Measurements from ENCODE around the gene MRPS34. TPM values are rescaled to one million over a fixed set of nuclear protein-coding genes. Genes with fewer than 3 reads are reported as not detected.
"Not testable (repeated sequence)": the region's sequence is repeated elsewhere in the genome, so short reads cannot be mapped to it uniquely, and the experiment has no call there.

Gene MRPS34
- total RNA-seq, 1 donor from 2014 or later = 74.0 TPM

GRCh38 chr16:1734123-1734522, 38.8 kb downstream of the MRPS34 start:
- Histone ChIP-seq H3K4me3 (ENCODE audit: insufficient read depth, low read depth, low read length) (no peak overlapping the region), H3K4me2 (ENCODE audit: low read length) (no peak overlapping the region), H4K20me1 (ENCODE audit: insufficient read depth, low read length) (peaks cover 67% of the 10 kb centered on the region), H3K36me3 (ENCODE audit: insufficient read depth, low read length) (peaks cover 9% of the 10 kb centered on the region), H3K4me1 (ENCODE audit: insufficient read depth, low read length) (no peaks in the 10 kb centered on the region), H2AFZ (ENCODE audit: low read depth, low read length) (no peak overlapping the region), H3K79me2 (ENCODE audit: insufficient read depth, low read length) (peaks cover 40% of the 10 kb centered on the region), H3K9ac (ENCODE audit: low read length) (no peak overlapping the region), H3K27ac (ENCODE audit: low read depth, low read length) (no peak overlapping the region), H3K27me3 (ENCODE audit: insufficient read depth, low read length) (no peaks in the 10 kb centered on the region), H3K9me3 (ENCODE audit: insufficient read depth, low read depth, low read length) (peaks cover 23% of the 10 kb centered on the region)
- Mint-ChIP-seq H3K4me3 (ENCODE audit: unreplicated experiment) (no peak overlapping the region), H3K27ac (ENCODE audit: unreplicated experiment) (no peak overlapping the region), H3K36me3 (ENCODE audit: low read depth, unreplicated experiment) (peaks cover 8% of the 10 kb centered on the region), H3K27me3 (ENCODE audit: low read depth, unreplicated experiment) (no peaks in the 10 kb centered on the region), H3K4me1 (ENCODE audit: low read depth, unreplicated experiment) (no peaks in the 10 kb centered on the region), H3K9me3 (ENCODE audit: unreplicated experiment) (no peaks in the 10 kb centered on the region)
- TF ChIP-seq CTCF (IDR thresholded peaks at IDR 0.05; ENCODE audit: insufficient read depth, low read depth, low read length) (no peak), EZH2 (IDR thresholded peaks at IDR 0.05; ENCODE audit: insufficient read depth, low read length) (no peak)
- FAIRE-seq = no peak
- DNase-seq (ENCODE audit: low read depth) = no peak

GRCh38 chr16:1732551-1732987, 40.4 kb downstream of the MRPS34 start:
- H3K9ac ChIP-seq (ENCODE audit: low read length); H3K4me1 Mint-ChIP-seq (ENCODE audit: low read depth, unreplicated experiment); H2AFZ ChIP-seq (ENCODE audit: low read depth, low read length); DNase-seq (ENCODE audit: low read depth); H3K9me3 Mint-ChIP-seq (ENCODE audit: unreplicated experiment); H3K4me1 ChIP-seq (ENCODE audit: insufficient read depth, low read length); H3K27me3 Mint-ChIP-seq (ENCODE audit: low read depth, unreplicated experiment); H3K27ac ChIP-seq (ENCODE audit: low read depth, low read length); H3K4me3 ChIP-seq (ENCODE audit: insufficient read depth, low read depth, low read length); FAIRE-seq; H3K27ac Mint-ChIP-seq (ENCODE audit: unreplicated experiment); H3K36me3 Mint-ChIP-seq (ENCODE audit: low read depth, unreplicated experiment); H3K4me2 ChIP-seq (ENCODE audit: low read length); H3K36me3 ChIP-seq (ENCODE audit: insufficient read depth, low read length); H3K4me3 Mint-ChIP-seq (ENCODE audit: unreplicated experiment); H3K27me3 ChIP-seq (ENCODE audit: insufficient read depth, low read length): not testable (repeated sequence)
- Histone ChIP-seq H3K79me2 (ENCODE audit: insufficient read depth, low read length) (peaks cover 40% of the 10 kb centered on the region), H3K9me3 (ENCODE audit: insufficient read depth, low read depth, low read length) (peaks cover 16% of the 10 kb centered on the region), H4K20me1 (ENCODE audit: insufficient read depth, low read length) (peaks cover 61% of the 10 kb centered on the region)

DNA sequence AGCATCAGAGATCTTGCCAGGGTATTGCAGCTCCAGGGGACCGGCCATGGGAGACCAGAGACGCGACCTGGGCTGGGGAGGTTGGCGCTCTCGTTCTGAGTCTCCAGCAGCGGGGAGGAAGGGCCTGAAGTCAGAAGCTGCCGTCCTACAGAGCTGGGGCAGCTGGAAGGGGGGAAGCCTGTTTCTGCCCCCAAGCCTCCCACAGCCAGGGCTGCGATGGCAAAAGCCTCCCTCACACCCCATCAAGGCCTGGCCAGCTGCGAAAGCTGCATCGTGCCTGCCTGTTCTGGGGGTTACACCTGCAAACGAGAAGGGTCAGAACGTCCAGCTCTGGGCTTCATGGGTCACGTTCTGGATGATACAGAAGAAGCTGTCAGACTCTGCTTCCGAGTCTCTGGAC, 40.9 kb downstream of the MRPS34 start:
- H2AFZ ChIP-seq (ENCODE audit: low read depth, low read length) = no peak overlapping the region
- Mint-ChIP-seq H3K4me1 (ENCODE audit: low read depth, unreplicated experiment) (no peaks in the 10 kb centered on the region), H3K27me3 (ENCODE audit: low read depth, unreplicated experiment) (no peaks in the 10 kb centered on the region), H3K4me3 (ENCODE audit: unreplicated experiment) (no peak overlapping the region), H3K36me3 (ENCODE audit: low read depth, unreplicated experiment) (peaks cover 12% of the 10 kb centered on the region), H3K9me3 (ENCODE audit: unreplicated experiment) (no peaks in the 10 kb centered on the region), H3K27ac (ENCODE audit: unreplicated experiment) (no peak overlapping the region)
- no peak overlapping the region for H3K9ac ChIP-seq (ENCODE audit: low read length)
- H3K27me3 ChIP-seq (ENCODE audit: insufficient read depth, low read length) = no peaks in the 10 kb centered on the region
- DNase-seq (ENCODE audit: low read depth) (no peak), FAIRE-seq (no peak)
- H3K27ac ChIP-seq (ENCODE audit: low read depth, low read length) = no peak overlapping the region
- H4K20me1 ChIP-seq (ENCODE audit: insufficient read depth, low read length) = peaks cover 61% of the 10 kb centered on the region
- H3K4me1 ChIP-seq (ENCODE audit: insufficient read depth, low read length) = no peaks in the 10 kb centered on the region
- H3K9me3 ChIP-seq (ENCODE audit: insufficient read depth, low read depth, low read length) = peaks cover 16% of the 10 kb centered on the region
- no peak overlapping the region for H3K4me2 ChIP-seq (ENCODE audit: low read length)
- H3K4me3 ChIP-seq (ENCODE audit: insufficient read depth, low read depth, low read length) = no peak overlapping the region
- TF ChIP-seq CTCF (IDR thresholded peaks at IDR 0.05; ENCODE audit: insufficient read depth, low read depth, low read length) (no peak), EZH2 (IDR thresholded peaks at IDR 0.05; ENCODE audit: insufficient read depth, low read length) (no peak)
- peaks cover 12% of the 10 kb centered on the region for H3K36me3 ChIP-seq (ENCODE audit: insufficient read depth, low read length)
- H3K79me2 ChIP-seq (ENCODE audit: insufficient read depth, low read length) = peaks cover 41% of the 10 kb centered on the region

Data from astrocyte (in vitro differentiated cells and primary cell).